GM19395 (cell line): ENCODE data around the gene ZIC2.

ENCODE experiments used
- ATAC-seq: cut with Tn5 transposase; IDR thresholded peaks from one replicate; pipeline ENCODE4 v1.9.1; 2021; ENCODE audit warnings: mild to moderate bottlenecking, moderate library complexity; ENCODE audit not compliant: unreplicated experiment

ZIC2 gene

GRCh38 chr13:99973163-99973807, 8.3 kb upstream of the ZIC2 start:
- no peak for ATAC-seq

GRCh38 chr13:99973808-99974185, 7.8 kb upstream of the ZIC2 start:
- no peak for ATAC-seq

- ATAC-seq: no peak
These were observed 7.2 kb upstream of the ZIC2 start for GRCh38 chr13:99974296-99974938.

- no peak for ATAC-seq
These were observed 6.5 kb upstream of the ZIC2 start for GRCh38 chr13:99974939-99975561.

GRCh38 chr13:99975626-99976025, 6.0 kb upstream of the ZIC2 start:
- no peak for ATAC-seq

GRCh38 chr13:99976575-99976974, 5.0 kb upstream of the ZIC2 start:
- ATAC-seq: no peak

- no peak for ATAC-seq
These were observed 4.2 kb upstream of the ZIC2 start for GRCh38 chr13:99977334-99977911.

- no peak for ATAC-seq
These were observed 3.4 kb upstream of the ZIC2 start for GRCh38 chr13:99977912-99978798.

- ATAC-seq: no peak
These were observed 2.7 kb upstream of the ZIC2 start for GRCh38 chr13:99978799-99979452.

- no peak for ATAC-seq
These were observed 2.0 kb upstream of the ZIC2 start for GRCh38 chr13:99979453-99980200.

- peak; percentile 62 for ATAC-seq
These were observed 1.3 kb upstream of the ZIC2 start for GRCh38 chr13:99980201-99980823.

- no peak for ATAC-seq
These were observed 505 bp upstream of the ZIC2 start for GRCh38 chr13:99980824-99981734.

GRCh38 chr13:99982036-99982730, 599 bp downstream of the ZIC2 start:
- ATAC-seq: no peak

GRCh38 chr13:99982731-99983498, 1.3 kb downstream of the ZIC2 start:
- no peak for ATAC-seq

- no peak for ATAC-seq
These were observed 2.2 kb downstream of the ZIC2 start for GRCh38 chr13:99983499-99984401.
